Astrocyte (in vitro differentiated cells and primary cell): ENCODE measurements around the gene TWNK. TPM values are rescaled to one million over a fixed set of nuclear protein-coding genes. Genes with fewer than 3 reads are reported as not detected.

Experiments
- DNase-seq: peaks from one replicate; pipeline ENCODE4 v3.0.0-alpha.2; 2010; ENCODE audit warnings: low read depth
- FAIRE-seq: peaks from 2 replicates; lab custom pipeline; 2011; peaks lifted over from hg19 to GRCh38; lab: Jason Lieb, UNC
- H2AFZ ChIP-seq: 2 replicates; pipeline ENCODE4 v1.6.0; 2012; ENCODE audit warnings: low read depth, low read length, inconsistent platforms
- H3K27ac ChIP-seq: 2 replicates; pipeline ENCODE4 v1.5.1; 2011; ENCODE audit warnings: low read depth, low read length, inconsistent platforms
- H3K27me3 ChIP-seq: 2 replicates; pipeline ENCODE4 v1.6.0; 2011; ENCODE audit warnings: low read length, inconsistent platforms; ENCODE audit not compliant: insufficient read depth
- H3K36me3 ChIP-seq: 2 replicates; pipeline ENCODE4 v1.5.1; 2011; ENCODE audit warnings: low read length, inconsistent platforms; ENCODE audit not compliant: insufficient read depth
- H3K4me1 ChIP-seq: 2 replicates; pipeline ENCODE4 v1.5.1; 2011; ENCODE audit warnings: low read length, inconsistent platforms; ENCODE audit not compliant: insufficient read depth
- H3K4me2 ChIP-seq: 2 replicates; pipeline ENCODE4 v1.6.0; 2012; ENCODE audit warnings: low read length, inconsistent platforms
- H3K4me3 ChIP-seq: 2 replicates; pipeline ENCODE4 v1.5.1; 2011; ENCODE audit warnings: low read depth, mild to moderate bottlenecking, low read length, inconsistent platforms; ENCODE audit not compliant: insufficient read depth
- H3K79me2 ChIP-seq: 2 replicates; pipeline ENCODE4 v1.6.0; 2012; ENCODE audit warnings: mild to moderate bottlenecking, low read length, inconsistent platforms; ENCODE audit not compliant: insufficient read depth
- H3K9ac ChIP-seq: 2 replicates; pipeline ENCODE4 v1.6.0; 2012; ENCODE audit warnings: mild to moderate bottlenecking, low read length, inconsistent platforms
- H3K9me3 ChIP-seq: 2 replicates; pipeline ENCODE4 v1.5.1; 2012; ENCODE audit warnings: low read depth, mild to moderate bottlenecking, low read length, inconsistent platforms; ENCODE audit not compliant: insufficient read depth
- H4K20me1 ChIP-seq: 2 replicates; pipeline ENCODE4 v1.6.0; 2012; ENCODE audit warnings: low read length, inconsistent platforms; ENCODE audit not compliant: insufficient read depth
- H3K27ac Mint-ChIP-seq: one replicate; pipeline ENCODE4 v1.8.0; 2021; ENCODE audit warnings: mild to moderate bottlenecking, mixed read lengths; ENCODE audit not compliant: unreplicated experiment
- H3K27me3 Mint-ChIP-seq: one replicate; pipeline ENCODE4 v1.8.0; 2021; ENCODE audit warnings: low read depth, mixed read lengths; ENCODE audit not compliant: unreplicated experiment
- H3K36me3 Mint-ChIP-seq: one replicate; pipeline ENCODE4 v1.8.0; 2021; ENCODE audit warnings: low read depth, mixed read lengths; ENCODE audit not compliant: unreplicated experiment
- H3K4me1 Mint-ChIP-seq: one replicate; pipeline ENCODE4 v1.8.0; 2021; ENCODE audit warnings: low read depth, mixed read lengths; ENCODE audit not compliant: unreplicated experiment
- H3K4me3 Mint-ChIP-seq: one replicate; pipeline ENCODE4 v1.8.0; 2021; ENCODE audit warnings: mild to moderate bottlenecking, moderate library complexity, mixed read lengths; ENCODE audit not compliant: unreplicated experiment
- H3K9me3 Mint-ChIP-seq: one replicate; pipeline ENCODE4 v1.8.0; 2021; ENCODE audit warnings: mild to moderate bottlenecking, mixed read lengths; ENCODE audit not compliant: unreplicated experiment
- EZH2 ChIP-seq: IDR thresholded peaks from 2 replicates; pipeline ENCODE4 v1.6.1; 2012; ENCODE audit warnings: mild to moderate bottlenecking, low read length, inconsistent platforms; ENCODE audit not compliant: insufficient read depth
- total RNA-seq: library from RNA; stranded (reverse); gene quantifications from 2 replicates; pipeline ENCODE4 v1.2.1, GENCODE V29; 2021
- TF ChIP-seq, protein P1 (sequence below): IDR thresholded peaks from 2 replicates; pipeline ENCODE4 v1.5.1; 2011; ENCODE audit warnings: low read depth, mild to moderate bottlenecking, inconsistent platforms, low read length, moderate library complexity; ENCODE audit not compliant: insufficient read depth

TWNK gene
- total RNA-seq, 1 donor from 2014 or later: 12.9 TPM

DNA sequence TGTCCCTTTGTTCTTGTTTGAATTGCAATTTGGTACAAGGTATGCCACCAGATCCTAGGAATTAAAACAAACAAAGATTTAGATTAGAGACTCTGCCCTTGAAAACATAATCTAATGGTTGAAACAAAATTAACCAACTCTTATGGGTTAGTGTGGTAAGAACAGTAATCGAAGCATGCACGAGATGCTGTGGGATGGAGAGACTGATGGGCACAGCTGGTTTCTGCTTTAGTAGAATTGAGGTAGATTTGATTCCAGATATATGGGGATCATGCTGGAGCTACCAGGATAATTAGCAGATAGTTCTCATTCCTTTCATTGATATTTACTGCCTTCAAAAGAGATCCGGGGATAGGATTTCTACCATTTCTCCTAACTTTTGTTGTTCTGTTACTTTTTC is 38.4 kb upstream of the TWNK start:
- H3K27ac ChIP-seq: no peak overlapping the region
- Mint-ChIP-seq H3K9me3 (no peaks in the 10 kb centered on the region), H3K36me3 (peaks cover 4% of the 10 kb centered on the region)

DNA sequence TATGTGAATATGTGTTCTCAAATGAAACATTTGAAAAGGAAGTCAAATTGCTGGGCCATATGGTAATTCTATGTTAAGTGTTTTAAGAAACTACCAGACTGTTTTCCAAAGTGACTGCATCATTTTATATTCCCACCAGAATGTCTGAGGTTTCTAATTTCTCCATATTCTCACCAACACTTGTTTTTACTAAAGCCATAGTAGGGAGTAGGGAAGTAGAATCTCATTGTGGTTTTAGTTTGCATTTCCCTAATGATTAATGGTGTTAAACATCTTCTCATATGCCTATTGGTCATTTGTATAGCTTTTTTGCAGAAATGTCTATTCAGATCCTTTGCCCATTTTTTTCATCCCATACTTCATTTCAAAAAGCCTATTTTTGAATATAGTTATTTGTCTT is 27.1 kb upstream of the TWNK start:
- no peak overlapping the region for H3K4me3 Mint-ChIP-seq
- Histone ChIP-seq H3K27ac (no peak overlapping the region), H2AFZ (no peak overlapping the region), H3K36me3 (peaks cover 51% of the 10 kb centered on the region), H3K4me3 (no peak overlapping the region), H3K27me3 (no peaks in the 10 kb centered on the region), H3K4me2 (no peak overlapping the region), H3K79me2 (no peaks in the 10 kb centered on the region), H4K20me1 (peaks cover 4% of the 10 kb centered on the region), H3K9ac (no peak overlapping the region), H3K4me1 (no peaks in the 10 kb centered on the region), H3K9me3 (no peaks in the 10 kb centered on the region)
- no peaks in the 10 kb centered on the region for H3K9me3 Mint-ChIP-seq
- no peak overlapping the region for H3K27ac Mint-ChIP-seq
- H3K4me1 Mint-ChIP-seq: no peaks in the 10 kb centered on the region
- FAIRE-seq (peak; percentile 20), DNase-seq (no peak)
- peaks cover 3% of the 10 kb centered on the region for H3K36me3 Mint-ChIP-seq
- TF ChIP-seq, protein P1, sequence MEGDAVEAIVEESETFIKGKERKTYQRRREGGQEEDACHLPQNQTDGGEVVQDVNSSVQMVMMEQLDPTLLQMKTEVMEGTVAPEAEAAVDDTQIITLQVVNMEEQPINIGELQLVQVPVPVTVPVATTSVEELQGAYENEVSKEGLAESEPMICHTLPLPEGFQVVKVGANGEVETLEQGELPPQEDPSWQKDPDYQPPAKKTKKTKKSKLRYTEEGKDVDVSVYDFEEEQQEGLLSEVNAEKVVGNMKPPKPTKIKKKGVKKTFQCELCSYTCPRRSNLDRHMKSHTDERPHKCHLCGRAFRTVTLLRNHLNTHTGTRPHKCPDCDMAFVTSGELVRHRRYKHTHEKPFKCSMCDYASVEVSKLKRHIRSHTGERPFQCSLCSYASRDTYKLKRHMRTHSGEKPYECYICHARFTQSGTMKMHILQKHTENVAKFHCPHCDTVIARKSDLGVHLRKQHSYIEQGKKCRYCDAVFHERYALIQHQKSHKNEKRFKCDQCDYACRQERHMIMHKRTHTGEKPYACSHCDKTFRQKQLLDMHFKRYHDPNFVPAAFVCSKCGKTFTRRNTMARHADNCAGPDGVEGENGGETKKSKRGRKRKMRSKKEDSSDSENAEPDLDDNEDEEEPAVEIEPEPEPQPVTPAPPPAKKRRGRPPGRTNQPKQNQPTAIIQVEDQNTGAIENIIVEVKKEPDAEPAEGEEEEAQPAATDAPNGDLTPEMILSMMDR: no peak
- no peak for TF ChIP-seq EZH2
- no peaks in the 10 kb centered on the region for H3K27me3 Mint-ChIP-seq

More for the DNA sequence above, 38.4 kb upstream of the TWNK start:
- H4K20me1 ChIP-seq: peaks cover 3% of the 10 kb centered on the region
- H3K9me3 ChIP-seq: no peaks in the 10 kb centered on the region
- DNase-seq: no peak
- TF ChIP-seq EZH2: no peak
- TF ChIP-seq, protein P1: no peak
- Mint-ChIP-seq H3K4me3 (no peak overlapping the region), H3K4me1 (no peaks in the 10 kb centered on the region), H3K27me3 (no peaks in the 10 kb centered on the region), H3K27ac (no peak overlapping the region)
- no peaks in the 10 kb centered on the region for H3K4me1 ChIP-seq
- H3K79me2 ChIP-seq: no peaks in the 10 kb centered on the region
- no peak for FAIRE-seq
- H2AFZ ChIP-seq: no peak overlapping the region
- peaks cover 54% of the 10 kb centered on the region for H3K36me3 ChIP-seq
- no peaks in the 10 kb centered on the region for H3K27me3 ChIP-seq
- H3K4me3 ChIP-seq: no peak overlapping the region
- H3K4me2 ChIP-seq: no peak overlapping the region
- no peak overlapping the region for H3K9ac ChIP-seq

DNA sequence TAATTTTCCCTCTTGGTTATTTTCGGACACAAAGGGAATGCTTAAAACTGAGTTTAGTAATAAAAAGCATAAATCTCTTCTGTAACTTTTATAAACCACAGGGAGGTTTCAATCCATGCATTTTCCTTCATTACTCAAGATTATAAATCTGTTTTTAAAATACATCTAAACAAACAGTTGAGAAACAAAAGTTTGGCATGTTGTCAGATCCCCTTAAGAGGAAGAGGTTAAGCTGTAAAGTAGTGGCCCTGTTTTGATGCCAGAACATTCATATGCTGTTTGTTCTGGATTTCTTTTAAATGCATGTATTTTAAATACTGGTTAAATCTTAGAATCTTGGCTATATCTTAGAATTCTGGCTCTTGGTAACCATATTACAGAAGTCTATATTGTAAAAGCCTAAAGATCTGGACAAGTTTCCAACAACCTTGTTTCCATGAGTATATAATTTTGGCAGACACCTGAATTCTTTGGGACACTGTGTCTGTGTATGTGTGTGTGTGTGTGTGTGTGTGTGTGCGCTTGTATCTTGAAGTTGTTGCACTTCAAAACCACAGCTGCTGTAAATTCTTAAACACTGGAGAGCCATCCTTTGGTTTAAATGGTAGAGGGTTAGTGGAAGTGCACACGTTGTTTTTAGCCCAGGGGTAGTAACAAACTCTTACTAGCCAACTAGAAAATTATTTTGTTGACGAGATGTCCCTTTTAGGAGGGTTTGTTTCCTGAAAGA is 24.8 kb upstream of the TWNK start:
- Histone ChIP-seq H2AFZ (no peak overlapping the region), H3K36me3 (peaks cover 48% of the 10 kb centered on the region), H4K20me1 (peaks cover 4% of the 10 kb centered on the region), H3K27ac (no peak overlapping the region), H3K4me3 (no peak overlapping the region), H3K79me2 (no peaks in the 10 kb centered on the region), H3K9me3 (no peaks in the 10 kb centered on the region), H3K4me2 (no peak overlapping the region), H3K4me1 (no peaks in the 10 kb centered on the region), H3K27me3 (no peaks in the 10 kb centered on the region), H3K9ac (no peak overlapping the region)
- no peak overlapping the region for H3K27ac Mint-ChIP-seq
- no peaks in the 10 kb centered on the region for H3K27me3 Mint-ChIP-seq
- H3K9me3 Mint-ChIP-seq: no peaks in the 10 kb centered on the region
- peaks cover 2% of the 10 kb centered on the region for H3K36me3 Mint-ChIP-seq
- no peaks in the 10 kb centered on the region for H3K4me1 Mint-ChIP-seq
- FAIRE-seq (no peak), DNase-seq (no peak)
- no peak overlapping the region for H3K4me3 Mint-ChIP-seq
- no peak for TF ChIP-seq EZH2
- TF ChIP-seq, protein P1: no peak
